Measurements from ENCODE around the gene MMS19. TPM values are rescaled to one million over a fixed set of nuclear protein-coding genes. Genes with fewer than 3 reads are reported as not detected.

Gene MMS19
- total RNA-seq, 3 donors from 2014 or later (not counting 1 experiment from before 2014, with no cell fraction given), result 53.8 to 68.4 (median 61.7) TPM

GRCh38 chr10:97546456-97547270 lies 48.4 kb upstream of the MMS19 start:
- Mint-ChIP-seq H3K27me3 (ENCODE audit: low read depth in 2 of 2) (peaks cover 0 to 4% of the 10 kb centered on the region in 2 donors), H3K9me3 (no peaks in the 10 kb centered on the region), H3K27ac (no peak overlapping the region), H3K36me3 (no peaks in the 10 kb centered on the region), H3K4me1 (peaks cover 0 to 5% of the 10 kb centered on the region in 2 donors), H3K4me3 (no peak overlapping the region)
- Histone ChIP-seq H3K27me3 (ENCODE audit: control insufficient read depth, insufficient read depth, low read length) (no peaks in the 10 kb centered on the region), H3K9me3 (ENCODE audit: control insufficient read depth, insufficient read depth, low read length) (no peaks in the 10 kb centered on the region), H3K4me3 (ENCODE audit: low read length) (no peak overlapping the region), H3K27ac (ENCODE audit: low read length) (no peak overlapping the region), H3K4me1 (ENCODE audit: control insufficient read depth, insufficient read depth, low read length) (peaks cover 8% of the 10 kb centered on the region), H3K36me3 (ENCODE audit: control insufficient read depth, insufficient read depth, low read length) (no peaks in the 10 kb centered on the region)
- WGBS (ENCODE audit: insufficient coverage), result 91% methylated on average over 16 of the region's 18 CpGs
- intact Hi-C loops (cut with micrococcal nuclease), result no loop called here
- ATAC-seq (no peak), DNase-seq (no peak)
- TF ChIP-seq CTCF (IDR thresholded peaks at IDR 0.05), result no peak

GRCh38 chr10:97543025-97543546 lies 44.9 kb upstream of the MMS19 start:
- Mint-ChIP-seq H3K36me3 (no peaks in the 10 kb centered on the region), H3K27me3 (ENCODE audit: low read depth in 2 of 2) (peaks cover 0 to 4% of the 10 kb centered on the region in 2 donors), H3K27ac (no peak overlapping the region), H3K4me3 (no peak overlapping the region), H3K4me1 (peaks cover 0 to 5% of the 10 kb centered on the region in 2 donors), H3K9me3 (no peaks in the 10 kb centered on the region)
- WGBS (ENCODE audit: insufficient coverage), result 39% methylated on average over 10 of the region's 10 CpGs
- intact Hi-C loops (cut with micrococcal nuclease), result no loop called here
- H3K4me1 ChIP-seq (ENCODE audit: control insufficient read depth, insufficient read depth, low read length), result peaks cover 8% of the 10 kb centered on the region
- DNase-seq, result peak in 1 of 2 donors; percentile 10
- no peak for TF ChIP-seq CTCF (IDR thresholded peaks at IDR 0.05)
- H3K36me3 ChIP-seq (ENCODE audit: control insufficient read depth, insufficient read depth, low read length), result no peaks in the 10 kb centered on the region
- peak in 1 of 3 donors; percentile 35 for ATAC-seq
- H3K9me3 ChIP-seq (ENCODE audit: control insufficient read depth, insufficient read depth, low read length), result no peaks in the 10 kb centered on the region
- H3K27me3 ChIP-seq (ENCODE audit: control insufficient read depth, insufficient read depth, low read length), result no peaks in the 10 kb centered on the region
- no peak overlapping the region for H3K4me3 ChIP-seq (ENCODE audit: low read length)
- no peak overlapping the region for H3K27ac ChIP-seq (ENCODE audit: low read length)

GRCh38 chr10:97542169-97543024 lies 44.2 kb upstream of the MMS19 start:
- no peak overlapping the region for H3K4me3 ChIP-seq (ENCODE audit: low read length)
- H3K27ac ChIP-seq (ENCODE audit: low read length), result no peak overlapping the region
- Mint-ChIP-seq H3K36me3 (no peaks in the 10 kb centered on the region), H3K4me1 (peaks cover 0 to 5% of the 10 kb centered on the region in 2 donors), H3K4me3 (no peak overlapping the region), H3K9me3 (no peaks in the 10 kb centered on the region), H3K27ac (no peak overlapping the region), H3K27me3 (ENCODE audit: low read depth in 2 of 2) (peaks cover 0 to 4% of the 10 kb centered on the region in 2 donors)
- H3K27me3 ChIP-seq (ENCODE audit: control insufficient read depth, insufficient read depth, low read length), result no peaks in the 10 kb centered on the region
- peaks cover 8% of the 10 kb centered on the region for H3K4me1 ChIP-seq (ENCODE audit: control insufficient read depth, insufficient read depth, low read length)
- no peaks in the 10 kb centered on the region for H3K36me3 ChIP-seq (ENCODE audit: control insufficient read depth, insufficient read depth, low read length)
- DNase-seq, result no peak
- intact Hi-C loops (cut with micrococcal nuclease), result no loop called here
- H3K9me3 ChIP-seq (ENCODE audit: control insufficient read depth, insufficient read depth, low read length), result no peaks in the 10 kb centered on the region
- no peak for TF ChIP-seq CTCF (IDR thresholded peaks at IDR 0.05)
- 84% methylated on average over 9 of the region's 9 CpGs for WGBS (ENCODE audit: insufficient coverage)
- no peak for ATAC-seq

Data from natural killer cell (primary cell).